T-helper 1 cell treated with Interleukin-12 subunit alpha and Interleukin-12 subunit beta and Interleukin-4 antibody, amounts not matched to agents 30 ng/mL and 1 ng/mL, for 36 hours (primary cell): Measurements from ENCODE around the gene GOLGA1. TPM values are rescaled to one million over a fixed set of nuclear protein-coding genes. Genes with fewer than 3 reads are reported as not detected.
"Not testable (repeated sequence)": the region's sequence is repeated elsewhere in the genome, so short reads cannot be mapped to it uniquely, and the experiment has no call there.

Experiments used
- intact Hi-C: fragments of 100-400 bp; cut with micrococcal nuclease; formaldehyde crosslinking; loops from one replicate; pipeline ENCODE4 v1.15.1; 2024
- total RNA-seq: library from RNA; stranded (reverse); gene quantifications from 2 replicates; pipeline ENCODE4 v1.2.3, GENCODE V29; 2022

The GOLGA1 gene
- total RNA-seq, 1 donor from 2014 or later = 18.4 TPM

DNA sequence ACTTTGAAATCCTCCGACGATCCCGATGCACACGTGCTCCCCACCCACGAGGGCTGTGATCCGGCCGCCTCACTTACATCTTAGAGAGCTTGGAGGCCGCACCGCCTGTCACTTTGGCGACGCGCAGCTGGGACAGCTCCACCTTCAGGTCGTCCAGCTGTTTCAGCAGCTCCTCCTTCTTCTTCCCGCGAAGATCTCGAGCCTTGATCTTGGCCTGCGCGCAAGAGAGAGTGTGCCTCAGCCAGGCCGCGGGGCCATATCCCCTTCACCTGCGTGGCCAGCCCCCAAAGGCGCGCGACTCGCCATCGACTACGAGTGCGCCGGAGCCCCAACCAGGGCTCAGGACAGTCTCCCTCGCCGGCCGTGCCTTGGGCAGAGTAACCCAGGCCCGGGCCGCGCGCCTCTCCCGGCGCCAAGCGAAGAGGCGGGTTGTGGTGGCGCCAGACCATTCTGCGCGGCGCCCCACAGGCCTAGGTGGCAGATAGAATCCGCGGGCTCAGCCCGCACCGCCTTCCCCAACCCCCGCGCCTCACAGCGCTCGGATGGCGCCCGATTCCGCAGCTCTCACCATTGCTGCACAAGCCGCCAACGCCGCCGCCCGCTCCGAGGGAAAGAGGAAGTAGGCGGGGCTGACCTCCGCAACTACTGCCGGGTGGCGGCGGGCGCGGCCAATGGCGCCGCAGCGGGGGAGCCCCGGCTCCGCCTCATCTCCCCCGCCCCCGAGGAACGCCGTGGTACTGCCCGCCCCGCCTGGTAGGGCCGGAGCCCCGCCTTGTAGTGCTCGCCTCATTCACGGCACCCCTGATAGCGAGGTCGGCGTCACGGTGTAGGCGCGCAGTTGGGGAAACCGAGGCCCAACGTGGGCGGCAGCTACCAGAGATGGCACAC lies 79.3 kb downstream of the GOLGA1 start, which contains the start of the genes ARPC5L and RPL35:
ARPC5L (plus strand) TSS at position 789 of the 888 bp plus-strand sequence. CDS start 7,161 bp downstream, outside the sequence.
RPL35 (minus strand) TSS at position 616 of the 888 bp plus-strand sequence; CDS start at position 571, 45 bp downstream.
- intact Hi-C loops = loop anchor here (1.0 to 10.0 kb wide), 15 partner anchors 8 to 1943 kb away; partner anchors contain the start of genes GOLGA1, HSPA5, MAPKAP1 and NR6A1

DNA sequence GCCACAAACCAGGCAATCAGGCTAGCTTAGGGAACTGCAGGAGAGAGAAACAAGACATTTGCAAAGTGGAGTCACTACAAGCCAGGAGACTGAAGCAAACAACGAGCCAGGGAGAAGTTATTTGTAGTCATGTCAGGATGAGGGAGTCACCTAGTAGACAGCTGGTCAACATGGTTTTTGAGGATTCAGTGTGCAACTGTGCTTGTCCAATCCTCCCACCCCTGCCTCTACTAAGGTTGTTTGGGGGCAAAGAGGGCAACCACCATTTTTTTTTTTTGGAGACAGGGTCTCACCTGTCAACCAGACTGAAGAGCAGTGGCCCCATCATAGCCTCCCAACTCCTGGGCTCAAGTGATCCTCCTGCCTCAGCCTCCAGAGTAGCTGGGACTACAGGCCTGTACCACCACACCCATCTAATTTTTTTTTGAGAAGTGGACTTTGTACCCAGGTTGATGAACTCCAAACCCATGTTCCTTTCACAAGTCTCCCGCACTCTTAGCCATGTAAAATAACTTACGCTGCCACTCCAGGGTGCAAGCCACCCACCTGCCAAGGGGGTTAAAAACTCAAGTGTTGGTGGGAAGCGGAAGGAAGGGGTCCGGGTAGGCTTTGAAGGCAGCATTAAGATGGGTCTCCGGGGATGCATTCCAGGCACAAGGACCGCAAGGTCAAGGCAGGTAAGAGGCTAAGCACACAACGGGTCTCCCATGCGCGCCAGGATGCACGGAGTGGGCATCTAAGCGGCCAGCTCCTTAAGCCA lies 80.1 kb downstream of the GOLGA1 start:
- intact Hi-C loops = loop anchor here (5.0 to 10.0 kb wide), 4 partner anchors 446 to 1944 kb away; partner anchors contain the start of genes MAPKAP1, PSMB7, ZBTB26 and ZBTB43

DNA sequence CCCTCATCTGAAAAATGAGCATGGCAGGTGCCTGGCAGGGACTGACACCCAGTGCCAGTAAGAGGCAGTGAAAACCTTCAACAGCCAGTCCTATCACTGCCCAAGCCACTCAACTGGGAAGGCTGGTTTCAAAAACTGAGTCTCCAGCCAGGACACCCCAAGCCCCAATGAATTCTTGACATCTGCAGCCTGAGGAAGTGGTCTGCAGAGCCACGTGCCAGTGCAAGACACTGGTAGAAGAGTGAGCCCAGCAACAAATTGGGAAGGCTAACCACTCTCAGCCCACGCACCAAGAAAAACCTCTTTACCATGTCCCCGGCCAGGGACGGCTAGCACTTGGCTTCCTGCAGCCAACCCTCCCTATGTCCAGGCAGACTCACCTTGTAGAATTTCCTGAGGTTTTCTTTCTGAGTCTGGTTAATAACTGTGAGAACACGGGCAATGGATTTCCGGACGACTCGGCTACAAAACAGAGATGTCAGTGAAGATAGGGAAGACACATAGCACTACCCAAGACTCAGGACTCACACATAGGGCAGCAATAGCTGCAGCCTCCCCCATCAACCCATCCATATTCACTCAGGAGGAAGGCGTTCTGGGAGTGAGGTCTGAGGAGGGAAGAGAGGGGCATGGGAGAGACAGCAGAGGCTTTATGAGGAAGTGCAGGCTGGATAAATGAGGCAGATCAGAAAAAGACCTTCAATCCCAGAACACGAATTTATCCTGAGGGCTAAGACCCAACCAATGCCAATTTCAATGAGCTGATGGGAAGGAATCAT lies 80.9 kb downstream of the GOLGA1 start:
- intact Hi-C loops = loop anchor here (5.0 to 10.0 kb wide), 4 partner anchors 445 to 1945 kb away; partner anchors contain the start of genes MAPKAP1, PSMB7, ZBTB26 and ZBTB43

DNA sequence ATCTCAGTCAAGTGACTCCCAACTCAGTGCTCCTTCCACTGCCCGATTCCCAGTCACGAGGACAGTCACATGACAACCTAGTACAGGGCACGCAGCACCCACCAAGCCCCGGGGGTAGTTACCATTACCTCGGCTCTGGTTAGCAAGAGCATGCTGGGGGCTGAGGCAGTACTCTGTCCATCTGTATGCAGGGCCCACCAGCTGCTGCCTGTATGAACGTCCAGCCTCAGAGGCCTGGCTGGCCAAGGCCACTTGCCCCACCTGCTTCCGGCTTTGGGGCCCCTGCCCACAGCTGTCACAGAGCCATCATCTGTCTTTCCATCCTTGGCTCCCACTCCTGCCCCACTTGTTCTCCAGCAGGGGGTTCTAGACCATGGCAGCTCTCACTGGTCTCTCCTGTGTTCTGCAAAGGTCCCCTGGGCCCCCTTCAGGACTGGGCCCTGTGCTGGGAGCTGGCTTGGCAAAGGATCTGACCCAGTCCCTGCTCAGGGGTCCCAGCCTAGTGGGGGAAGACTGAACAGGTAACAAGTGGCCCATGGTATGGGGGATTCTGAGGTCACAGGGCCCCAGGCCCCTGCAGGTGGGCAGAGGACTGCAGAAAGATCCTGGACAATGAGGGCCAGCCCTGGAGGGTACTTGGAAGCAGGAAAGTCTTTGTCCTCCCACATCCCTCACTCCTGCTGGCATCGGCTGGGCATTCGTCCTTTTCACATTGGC lies 82.4 kb downstream of the GOLGA1 start:
- intact Hi-C loops = no loop called here

DNA sequence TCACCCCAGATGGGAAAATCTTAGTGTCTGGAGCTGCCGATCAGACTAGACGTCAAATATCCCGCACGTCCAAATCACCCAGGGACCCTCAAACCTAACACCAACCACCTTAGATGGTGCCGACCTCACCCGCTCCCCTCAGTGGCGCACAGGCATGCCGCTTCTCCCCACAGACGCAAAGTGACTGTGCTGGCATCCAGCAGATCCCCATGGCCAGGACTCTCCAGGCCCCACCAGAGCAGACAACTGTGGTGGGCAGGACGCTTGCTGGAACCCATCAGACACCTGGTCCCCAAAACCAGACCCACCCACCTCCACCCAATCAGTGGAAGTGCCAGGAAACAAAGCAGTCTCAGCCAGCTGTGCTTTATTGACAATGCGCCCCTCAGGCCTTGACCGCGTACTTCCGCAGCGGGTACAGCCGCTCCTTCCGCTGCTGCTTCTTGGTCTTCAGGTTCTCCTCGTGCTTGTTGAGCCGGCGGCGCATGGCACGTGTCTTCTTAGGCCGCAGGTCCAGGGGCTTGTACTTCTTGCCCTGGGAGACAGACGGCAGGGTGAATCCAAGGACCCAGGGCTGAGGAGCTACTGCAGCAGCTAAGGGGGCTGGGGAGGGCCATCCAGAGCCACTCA lies 83.2 kb downstream of the GOLGA1 start:
- intact Hi-C loops = no loop called here

DNA sequence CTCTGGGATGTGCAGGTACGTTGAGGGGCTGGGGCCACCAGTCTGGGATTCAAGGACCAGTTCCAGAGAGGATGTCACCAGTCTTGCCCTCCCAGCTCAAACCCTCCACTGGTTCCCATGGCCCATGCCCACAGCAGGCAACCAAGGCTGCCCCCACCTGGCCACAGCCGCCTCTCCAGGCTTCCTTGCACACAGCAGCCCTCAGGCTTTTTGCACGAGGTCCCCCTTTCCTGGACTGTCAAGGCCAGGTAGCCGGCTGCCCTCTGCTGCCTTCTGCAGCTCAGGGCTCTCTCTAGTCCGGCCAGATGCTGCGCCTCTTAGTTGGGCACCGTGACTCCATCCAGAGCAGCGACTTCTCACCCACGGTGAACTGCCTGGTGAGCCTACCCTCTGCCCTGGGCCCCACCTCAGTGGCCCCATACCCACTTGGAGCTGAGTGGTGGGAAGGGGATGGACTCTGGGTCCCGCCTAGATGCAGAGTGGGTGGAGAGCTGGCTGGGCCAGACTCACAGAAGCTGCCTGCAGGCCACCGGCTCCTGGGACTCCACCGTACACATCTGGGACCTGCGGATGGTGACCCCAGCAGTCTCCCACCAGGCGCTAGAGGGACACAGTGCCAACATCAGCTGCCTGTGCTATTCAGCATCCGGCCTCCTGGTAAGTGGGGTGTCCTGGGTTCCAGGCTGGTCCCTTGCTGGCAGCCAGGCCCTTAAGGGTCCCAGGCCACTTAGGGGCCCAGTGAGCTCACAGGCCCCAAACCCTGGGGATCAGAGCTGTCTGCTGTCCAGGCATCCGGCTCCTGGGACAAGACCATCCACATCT lies 84.7 kb downstream of the GOLGA1 start:
- intact Hi-C loops = no loop called here

DNA sequence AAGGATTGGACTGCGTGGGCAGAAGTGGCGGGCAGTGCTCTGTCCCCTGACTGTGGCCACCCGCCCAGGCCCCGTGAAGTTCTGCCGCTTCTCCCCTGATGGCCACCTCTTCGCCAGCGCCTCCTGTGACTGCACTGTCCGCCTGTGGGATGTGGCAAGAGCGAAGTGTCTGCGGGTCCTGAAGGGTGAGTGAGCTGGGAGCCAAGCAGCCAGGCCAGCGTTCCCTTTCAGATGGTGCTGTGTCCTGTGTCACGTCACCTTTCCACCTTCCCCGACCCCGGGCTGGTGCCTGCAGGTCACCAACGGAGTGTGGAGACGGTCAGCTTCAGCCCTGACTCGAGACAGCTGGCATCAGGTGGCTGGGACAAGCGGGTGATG lies 85.3 kb downstream of the GOLGA1 start:
- intact Hi-C loops = no loop called here

DNA sequence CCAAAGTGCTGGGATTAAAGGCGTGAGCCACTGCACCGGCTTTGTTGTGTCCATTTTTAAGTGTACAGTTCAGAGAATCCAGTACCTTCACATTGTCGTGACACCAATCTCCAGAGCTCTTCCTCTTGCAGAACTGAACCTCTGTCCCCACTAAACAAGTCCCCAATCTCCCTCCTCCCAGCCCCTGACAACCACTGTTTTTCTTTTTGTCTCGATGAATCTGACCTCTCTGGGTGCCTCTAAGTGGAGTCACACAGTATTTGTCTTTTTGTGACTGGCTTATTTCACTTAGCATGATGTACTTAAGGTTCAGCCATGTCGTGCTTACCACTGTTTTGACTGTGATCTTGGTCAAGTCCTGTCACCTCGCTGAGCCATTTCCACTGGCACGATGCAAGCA lies 86.1 kb downstream of the GOLGA1 start:
- intact Hi-C loops = no loop called here

DNA sequence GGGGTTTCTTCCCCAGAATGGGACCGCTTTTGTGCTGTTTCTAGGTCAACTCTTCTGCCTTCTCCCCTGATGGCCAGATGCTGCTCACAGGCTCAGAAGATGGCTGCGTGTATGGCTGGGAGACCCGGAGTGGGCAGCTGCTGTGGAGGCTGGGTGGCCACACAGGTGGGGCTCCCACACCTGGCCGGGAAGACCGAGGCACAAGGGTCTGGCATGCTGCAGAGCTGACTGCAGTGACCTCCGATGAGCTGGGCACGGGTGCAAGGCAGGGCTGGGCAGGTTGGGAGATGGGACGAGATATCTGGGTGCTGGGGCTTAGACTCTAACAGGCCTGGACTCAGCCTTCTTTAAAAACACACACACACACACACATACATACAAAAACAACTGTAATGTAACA lies 86.7 kb downstream of the GOLGA1 start:
- intact Hi-C loops = no loop called here

DNA sequence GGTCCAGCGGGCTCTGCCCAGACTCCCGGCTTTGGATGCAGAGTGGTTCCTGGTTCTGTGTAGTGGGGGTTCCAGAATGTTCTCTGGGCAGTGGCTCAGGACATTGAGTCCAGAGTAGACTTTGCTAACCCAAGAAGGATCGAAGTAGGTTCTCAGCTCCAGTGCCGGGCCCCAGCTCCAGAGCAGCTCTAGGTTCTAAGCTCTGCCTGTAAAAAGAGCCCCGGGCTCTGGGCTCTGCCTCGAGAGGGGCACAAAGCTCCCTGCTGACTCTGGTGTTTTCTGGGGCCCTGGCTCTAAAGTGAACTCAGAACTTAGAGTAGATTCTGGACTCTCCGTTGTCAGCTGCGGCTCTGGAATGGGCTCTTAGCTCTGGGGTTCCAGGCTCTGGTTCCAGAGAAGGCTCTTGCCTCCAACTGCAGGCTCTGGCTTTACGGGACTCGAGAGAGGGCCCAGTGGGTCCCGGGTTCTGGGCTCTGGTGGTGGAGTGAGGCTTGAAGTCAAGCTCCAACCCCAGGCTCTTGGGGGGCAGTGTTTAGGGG lies 87.2 kb downstream of the GOLGA1 start:
- intact Hi-C loops = loop anchor here (1.0 to 2.0 kb wide), 7 partner anchors 9 to 289 kb away; partner anchors contain the start of genes ARPC5L and SCAI

DNA sequence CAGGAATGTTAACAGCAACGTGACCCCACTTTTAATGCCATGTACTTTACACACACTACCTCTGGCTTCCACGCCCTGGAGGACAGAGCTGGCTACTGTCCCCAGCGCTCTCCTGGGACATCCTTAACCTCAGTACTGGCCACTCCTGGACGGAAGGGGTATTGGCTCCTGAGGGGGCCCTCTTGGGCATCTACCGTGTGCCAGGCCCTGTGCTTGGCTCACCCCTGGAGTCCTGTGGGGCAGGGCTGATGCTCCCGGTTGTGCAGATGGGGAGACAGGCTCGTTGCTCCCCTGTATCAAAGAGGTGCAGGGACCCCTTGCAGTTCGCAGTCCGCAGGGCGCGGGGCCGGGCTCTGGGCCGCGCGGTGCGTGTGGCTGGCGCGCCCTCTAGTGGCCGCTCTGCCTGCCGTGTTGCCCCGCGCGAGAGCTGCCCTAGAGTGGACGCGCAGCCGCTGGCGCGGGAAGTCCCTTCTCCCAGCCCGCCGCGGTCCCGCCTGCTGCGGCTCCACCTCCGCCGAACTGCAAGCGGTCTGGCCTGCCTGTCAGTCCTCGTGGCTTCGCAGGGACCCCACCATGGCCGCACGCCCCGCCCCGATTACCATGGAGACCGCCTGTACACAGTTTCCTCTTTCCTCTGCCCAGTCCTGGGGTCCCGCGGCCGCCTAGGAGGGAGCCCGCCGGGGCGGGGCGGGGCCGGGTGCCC lies 87.9 kb downstream of the GOLGA1 start, which contains the start of gene WDR38:
WDR38 (plus strand) TSS at position 632 of the 703 bp plus-strand sequence. CDS start 72 bp downstream, outside the sequence.
- intact Hi-C loops = loop anchor here (1.0 to 2.0 kb wide), 7 partner anchors 9 to 290 kb away; partner anchors contain the start of genes ARPC5L and SCAI

DNA sequence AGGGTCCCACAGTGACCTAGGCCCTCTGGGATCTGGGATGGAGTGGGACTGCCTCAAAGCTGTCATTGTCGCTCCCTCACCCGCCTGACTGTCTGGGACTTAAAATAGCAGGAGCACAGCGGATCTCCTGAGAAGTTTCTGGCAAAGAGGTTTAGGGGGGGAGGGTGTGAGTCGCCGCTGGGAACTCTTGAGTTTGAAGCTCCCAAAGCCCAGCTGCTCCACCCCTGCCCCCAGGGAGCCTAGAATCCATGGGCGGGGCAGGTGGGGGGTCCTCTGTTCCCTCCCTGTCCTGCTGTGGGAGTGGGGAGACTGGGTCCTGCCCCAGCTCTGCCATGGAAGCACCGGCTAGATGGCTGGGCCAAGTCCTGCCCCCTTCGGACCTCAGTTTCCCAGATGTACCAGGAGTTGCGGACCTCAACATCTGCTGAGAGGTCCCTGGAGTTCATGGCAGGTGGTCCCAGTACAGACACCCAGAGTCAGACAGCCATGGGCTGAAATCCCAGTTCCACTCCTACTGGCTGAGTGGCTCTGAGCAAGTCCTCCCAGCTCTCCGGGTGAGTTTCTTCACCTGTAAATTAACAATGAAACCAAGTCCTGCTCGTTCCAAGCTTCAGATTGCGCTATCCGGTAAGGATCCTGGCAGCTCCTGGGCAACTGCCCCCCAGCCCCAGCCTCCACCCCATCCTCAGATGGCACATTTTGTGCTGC lies 88.6 kb downstream of the GOLGA1 start:
- intact Hi-C loops = loop anchor here (2.0 kb wide), 1 partner anchor 291 kb away; the partner anchor contains the start of gene SCAI

DNA sequence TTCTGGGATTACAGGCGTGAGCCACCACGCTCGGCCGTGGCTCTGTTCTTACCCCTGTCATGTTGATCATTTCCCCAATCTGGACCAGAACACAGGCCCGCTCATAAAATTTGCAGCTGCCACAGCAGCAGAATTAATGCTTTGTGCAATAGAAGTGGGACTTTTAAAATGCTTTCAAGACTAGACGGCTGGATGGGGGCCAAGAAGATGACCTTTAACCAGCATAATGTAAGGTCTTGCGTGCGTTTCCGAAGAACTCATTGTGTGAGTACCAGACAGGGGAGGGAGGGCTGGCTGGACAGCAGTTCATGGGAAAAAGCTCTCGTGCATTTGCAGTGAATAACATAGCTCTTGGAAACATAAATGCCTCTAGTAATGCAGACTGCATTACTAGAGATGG lies 91.1 kb downstream of the GOLGA1 start:
- intact Hi-C loops = no loop called here

DNA sequence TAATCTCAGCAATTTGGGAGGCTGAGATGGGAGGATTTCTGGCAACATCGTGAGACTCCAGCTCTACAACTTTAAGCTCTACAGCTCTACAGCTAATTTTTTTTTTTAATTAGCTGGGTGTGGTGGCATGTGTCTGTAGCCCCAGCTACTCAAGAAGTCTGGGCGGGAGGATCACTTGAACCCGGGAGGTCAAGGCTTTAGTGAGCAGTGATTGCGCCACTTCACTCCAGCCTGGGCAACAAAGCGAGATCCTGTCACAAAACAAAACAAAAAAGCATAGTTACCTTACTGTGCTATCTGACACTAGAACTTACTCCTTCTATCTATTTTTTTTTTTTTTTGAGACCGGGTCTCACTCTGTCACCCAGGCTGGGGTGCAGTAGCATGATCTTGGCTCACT lies 93.9 kb downstream of the GOLGA1 start:
- intact Hi-C loops = no loop called here

DNA sequence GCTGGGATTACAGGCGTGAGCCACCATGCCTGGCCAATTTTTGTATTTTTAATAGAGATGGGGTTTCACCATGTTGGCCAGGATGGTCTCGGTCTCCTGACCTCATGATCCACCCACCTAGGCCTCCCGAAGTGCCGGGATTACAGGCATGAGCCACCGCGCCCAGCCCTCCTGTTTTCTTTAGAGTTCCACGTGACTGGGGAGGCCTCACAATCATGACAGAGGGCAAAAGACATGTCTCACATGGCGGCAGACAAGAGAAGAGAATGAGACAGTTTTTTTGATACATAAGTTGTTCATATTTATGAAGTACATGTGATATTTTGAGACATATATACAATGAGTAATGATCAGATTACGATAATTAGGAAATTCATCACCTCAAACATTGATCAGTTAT lies 94.4 kb downstream of the GOLGA1 start:
- intact Hi-C loops = not testable (repeated sequence)

DNA sequence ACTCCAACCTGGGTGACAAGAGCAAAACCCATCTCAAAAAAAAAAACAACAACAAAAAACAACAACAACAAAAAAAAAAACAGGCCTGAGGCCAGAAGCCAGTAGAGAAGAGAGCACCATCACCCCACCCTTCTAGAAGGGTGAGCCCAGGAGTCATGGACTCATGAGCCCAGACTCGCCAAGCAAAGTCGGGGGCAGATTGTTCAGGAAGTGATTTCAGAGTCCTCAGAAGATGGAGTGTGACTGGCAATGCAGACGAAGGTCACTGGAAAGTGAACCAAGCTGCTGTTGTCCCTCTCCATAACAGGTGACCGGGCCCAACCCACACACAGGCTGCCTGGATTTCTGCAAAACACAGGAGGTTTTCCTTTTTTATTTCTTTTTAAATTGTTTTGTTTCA lies 96.6 kb downstream of the GOLGA1 start:
- intact Hi-C loops = no loop called here

DNA sequence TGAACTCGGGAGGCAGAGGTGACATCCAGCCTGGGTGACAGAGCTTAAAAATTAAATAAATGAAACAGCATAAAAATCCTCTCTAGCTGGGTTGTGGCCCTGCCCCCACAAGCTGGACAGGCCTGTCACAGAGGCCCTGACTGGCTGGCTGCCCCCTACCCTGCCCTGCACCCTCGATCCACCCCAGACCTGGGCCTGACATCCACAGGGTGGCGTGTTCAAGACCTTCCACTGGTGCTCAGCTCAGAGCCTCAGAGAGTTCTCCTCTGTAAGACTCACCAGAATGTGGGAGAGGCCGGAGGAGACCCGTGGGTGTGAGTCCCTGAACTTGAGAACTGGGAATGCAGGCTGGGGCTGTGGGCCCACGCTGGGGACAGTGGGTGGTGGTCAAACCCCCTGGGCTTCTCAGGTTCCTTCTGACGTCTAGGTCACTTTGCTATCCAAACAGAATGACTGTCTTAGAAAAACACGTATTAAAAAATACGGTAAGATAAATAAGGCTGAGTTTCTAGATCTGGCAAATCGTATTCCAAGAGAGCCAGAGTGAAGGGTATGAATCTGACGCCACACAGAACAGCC lies 97.3 kb downstream of the GOLGA1 start:
- intact Hi-C loops = no loop called here
